ENCODE data around the gene MTHFS. TPM values are rescaled to one million over a fixed set of nuclear protein-coding genes. Genes with fewer than 3 reads are reported as not detected.

Gene MTHFS
- total and polyA plus RNA-seq, 2 donors, result 25.2 to 67.3 TPM

DNA sequence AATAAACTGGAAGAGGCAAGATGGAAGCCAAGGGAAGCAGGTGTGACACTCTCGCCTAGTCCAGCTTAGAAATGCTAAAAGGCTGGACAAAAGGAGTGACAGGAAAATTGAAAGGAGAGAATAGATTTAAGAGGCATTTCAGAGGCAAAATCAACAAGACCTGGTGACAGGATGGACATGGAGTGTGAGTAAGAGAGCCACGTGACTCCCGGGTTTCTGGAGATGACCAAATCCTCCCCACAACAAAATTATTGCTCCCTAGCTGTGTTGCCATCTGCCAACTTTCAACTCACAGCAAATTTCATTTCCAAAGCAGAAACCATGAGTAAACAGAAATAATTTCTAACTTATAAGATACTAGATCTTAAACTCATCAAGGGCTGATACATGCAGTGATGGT, 52.6 kb downstream of the MTHFS start:
- Histone ChIP-seq H3K36me3 (ENCODE audit: control insufficient read depth in 2 of 2, insufficient read depth in 2 of 2, low read length in 1 of 2) (peaks cover 7 to 11% of the 10 kb centered on the region in 2 donors), H3K4me3 (ENCODE audit: low read length in 2 of 2) (no peak overlapping the region), H3K9me3 (ENCODE audit: control insufficient read depth in 2 of 2, insufficient read depth in 1 of 2, low read length in 1 of 2) (no peaks in the 10 kb centered on the region), H3K27me3 (ENCODE audit: control insufficient read depth in 2 of 2, insufficient read depth in 1 of 2, low read length in 1 of 2) (no peaks in the 10 kb centered on the region), H3K27ac (ENCODE audit: low read depth in 1 of 2, low read length in 1 of 2) (no peak overlapping the region), H3K4me1 (ENCODE audit: control insufficient read depth in 2 of 2, insufficient read depth in 2 of 2, low read length in 2 of 2) (no peaks in the 10 kb centered on the region)
- WGBS, result 96% methylated on average over 3 of the region's 3 CpGs
- DNase-seq (ENCODE audit: low read depth in 6 of 9, low spot score in 9 of 9), result no peak

DNA sequence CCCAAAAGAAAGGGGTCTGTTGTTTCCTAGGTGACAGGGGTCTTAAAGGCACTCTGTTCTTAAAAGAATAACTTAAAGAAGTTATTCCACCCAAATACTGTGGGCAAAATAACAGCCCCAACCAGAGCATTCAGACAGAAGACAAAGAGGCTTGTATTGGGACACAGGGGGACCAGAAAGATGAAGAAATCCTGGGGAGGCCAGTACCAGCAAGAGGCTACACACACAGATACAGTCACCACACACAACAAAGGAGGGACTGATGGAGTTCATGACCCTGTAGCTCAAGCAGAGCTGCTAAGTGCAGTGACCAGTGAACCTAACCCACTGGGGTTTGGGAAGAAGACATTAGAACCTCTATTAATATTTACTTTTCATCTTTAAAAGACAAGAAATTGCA, 59.0 kb downstream of the MTHFS start:
- H3K4me3 ChIP-seq (ENCODE audit: low read length in 2 of 2), result no peak overlapping the region
- DNase-seq (ENCODE audit: low read depth in 6 of 9, low spot score in 9 of 9), result no peak
- H3K27me3 ChIP-seq (ENCODE audit: control insufficient read depth in 2 of 2, insufficient read depth in 1 of 2, low read length in 1 of 2), result no peaks in the 10 kb centered on the region
- H3K27ac ChIP-seq (ENCODE audit: low read depth in 1 of 2, low read length in 1 of 2), result no peak overlapping the region
- H3K36me3 ChIP-seq (ENCODE audit: control insufficient read depth in 2 of 2, insufficient read depth in 2 of 2, low read length in 1 of 2), result peaks cover 4 to 9% of the 10 kb centered on the region in 2 donors
- H3K9me3 ChIP-seq (ENCODE audit: control insufficient read depth in 2 of 2, insufficient read depth in 1 of 2, low read length in 1 of 2), result no peaks in the 10 kb centered on the region
- H3K4me1 ChIP-seq (ENCODE audit: control insufficient read depth in 2 of 2, insufficient read depth in 2 of 2, low read length in 2 of 2), result no peaks in the 10 kb centered on the region

DNA sequence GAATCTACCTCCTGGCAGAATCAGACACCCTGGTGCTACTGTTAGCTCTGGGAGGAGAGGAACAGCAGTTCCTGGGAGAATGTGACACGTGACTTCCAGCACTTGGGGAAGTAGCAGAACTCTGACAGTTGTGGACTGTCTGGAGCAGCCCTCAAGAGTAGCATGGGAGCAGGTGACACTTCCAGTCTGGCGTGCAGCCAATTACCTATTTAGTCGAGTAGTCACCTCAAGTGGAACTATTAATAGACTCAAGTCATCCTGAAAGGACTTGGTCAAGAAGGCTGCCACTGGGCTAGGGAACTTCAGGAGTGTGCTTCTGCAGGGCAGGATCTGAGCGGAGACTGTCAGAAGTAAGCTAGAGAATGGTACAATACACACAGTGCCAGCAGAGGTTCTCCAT, 62.3 kb downstream of the MTHFS start:
- Histone ChIP-seq H3K27ac (ENCODE audit: low read depth in 1 of 2, low read length in 1 of 2) (no peak overlapping the region), H3K4me1 (ENCODE audit: control insufficient read depth in 2 of 2, insufficient read depth in 2 of 2, low read length in 2 of 2) (no peaks in the 10 kb centered on the region), H3K4me3 (ENCODE audit: low read length in 2 of 2) (no peak overlapping the region), H3K36me3 (ENCODE audit: control insufficient read depth in 2 of 2, insufficient read depth in 2 of 2, low read length in 1 of 2) (peaks cover 6 to 9% of the 10 kb centered on the region in 2 donors), H3K9me3 (ENCODE audit: control insufficient read depth in 2 of 2, insufficient read depth in 1 of 2, low read length in 1 of 2) (no peaks in the 10 kb centered on the region), H3K27me3 (ENCODE audit: control insufficient read depth in 2 of 2, insufficient read depth in 1 of 2, low read length in 1 of 2) (no peaks in the 10 kb centered on the region)
- DNase-seq (ENCODE audit: low read depth in 6 of 9, low spot score in 9 of 9), result peak in 1 of 9 donors; percentile 15
- WGBS, result 68% methylated on average over 4 of the region's 4 CpGs

GRCh38 chr15:79832367-79833120, 64.3 kb downstream of the MTHFS start:
- H3K4me3 ChIP-seq (ENCODE audit: low read length in 2 of 2), result no peak overlapping the region
- 82% methylated on average over 1 of the region's 1 CpG for WGBS

DNA sequence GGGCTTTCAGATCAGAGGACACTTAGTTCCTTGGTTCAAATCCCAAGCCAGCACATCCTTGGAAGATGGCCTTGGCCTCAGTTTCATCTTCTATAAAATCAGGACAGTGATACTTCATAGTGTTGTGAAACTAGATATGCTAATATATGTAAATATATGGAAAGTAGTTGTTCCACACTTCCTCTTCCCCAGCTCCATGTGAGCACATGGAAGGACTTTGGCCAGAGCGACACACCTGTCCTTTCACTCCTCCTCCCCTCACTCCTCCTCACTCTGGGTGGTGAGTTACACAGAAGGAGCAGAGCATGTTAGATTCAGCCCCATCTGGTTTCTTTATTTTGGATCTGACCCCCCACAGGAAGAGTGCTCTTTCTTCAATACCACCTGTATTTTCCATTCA, 65.2 kb downstream of the MTHFS start:
- no peak overlapping the region for H3K27ac ChIP-seq (ENCODE audit: low read depth in 1 of 2, low read length in 1 of 2)
- no peaks in the 10 kb centered on the region for H3K4me1 ChIP-seq (ENCODE audit: control insufficient read depth in 2 of 2, insufficient read depth in 2 of 2, low read length in 2 of 2)
- 98% methylated on average over 1 of the region's 1 CpG for WGBS
- H3K9me3 ChIP-seq (ENCODE audit: control insufficient read depth in 2 of 2, insufficient read depth in 1 of 2, low read length in 1 of 2), result no peaks in the 10 kb centered on the region
- no peak for DNase-seq (ENCODE audit: low read depth in 6 of 9, low spot score in 9 of 9)
- H3K4me3 ChIP-seq (ENCODE audit: low read length in 2 of 2), result no peak overlapping the region
- peaks cover 4% of the 10 kb centered on the region in 2 donors for H3K36me3 ChIP-seq (ENCODE audit: control insufficient read depth in 2 of 2, insufficient read depth in 2 of 2, low read length in 1 of 2)
- no peaks in the 10 kb centered on the region for H3K27me3 ChIP-seq (ENCODE audit: control insufficient read depth in 2 of 2, insufficient read depth in 1 of 2, low read length in 1 of 2)

More at GRCh38 chr15:79832367-79833120, 64.3 kb downstream of the MTHFS start:
- no peaks in the 10 kb centered on the region for H3K27me3 ChIP-seq (ENCODE audit: control insufficient read depth in 2 of 2, insufficient read depth in 1 of 2, low read length in 1 of 2)
- no peaks in the 10 kb centered on the region for H3K9me3 ChIP-seq (ENCODE audit: control insufficient read depth in 2 of 2, insufficient read depth in 1 of 2, low read length in 1 of 2)
- peaks cover 4% of the 10 kb centered on the region in 2 donors for H3K36me3 ChIP-seq (ENCODE audit: control insufficient read depth in 2 of 2, insufficient read depth in 2 of 2, low read length in 1 of 2)
- no peak overlapping the region for H3K27ac ChIP-seq (ENCODE audit: low read depth in 1 of 2, low read length in 1 of 2)
- no peak for DNase-seq (ENCODE audit: low read depth in 6 of 9, low spot score in 9 of 9)
- no peaks in the 10 kb centered on the region for H3K4me1 ChIP-seq (ENCODE audit: control insufficient read depth in 2 of 2, insufficient read depth in 2 of 2, low read length in 2 of 2)

- H3K27ac ChIP-seq (ENCODE audit: low read depth in 1 of 2, low read length in 1 of 2), result no peak overlapping the region
- WGBS, result 99% methylated on average over 14 of the region's 14 CpGs
- H3K4me3 ChIP-seq (ENCODE audit: low read length in 2 of 2), result no peak overlapping the region
- H3K4me1 ChIP-seq (ENCODE audit: control insufficient read depth in 2 of 2, insufficient read depth in 2 of 2, low read length in 2 of 2), result no peaks in the 10 kb centered on the region
- H3K27me3 ChIP-seq (ENCODE audit: control insufficient read depth in 2 of 2, insufficient read depth in 1 of 2, low read length in 1 of 2), result no peaks in the 10 kb centered on the region
- H3K9me3 ChIP-seq (ENCODE audit: control insufficient read depth in 2 of 2, insufficient read depth in 1 of 2, low read length in 1 of 2), result no peaks in the 10 kb centered on the region
- peaks cover 4% of the 10 kb centered on the region in 2 donors for H3K36me3 ChIP-seq (ENCODE audit: control insufficient read depth in 2 of 2, insufficient read depth in 2 of 2, low read length in 1 of 2)
- DNase-seq (ENCODE audit: low read depth in 6 of 9, low spot score in 9 of 9), result no peak
Measured at GRCh38 chr15:79829950-79830349, 66.9 kb downstream of the MTHFS start.

GRCh38 chr15:79828447-79828846, 68.4 kb downstream of the MTHFS start:
- Histone ChIP-seq H3K27me3 (ENCODE audit: control insufficient read depth in 2 of 2, insufficient read depth in 1 of 2, low read length in 1 of 2) (no peaks in the 10 kb centered on the region), H3K4me3 (ENCODE audit: low read length in 2 of 2) (no peak overlapping the region), H3K9me3 (ENCODE audit: control insufficient read depth in 2 of 2, insufficient read depth in 1 of 2, low read length in 1 of 2) (no peaks in the 10 kb centered on the region), H3K4me1 (ENCODE audit: control insufficient read depth in 2 of 2, insufficient read depth in 2 of 2, low read length in 2 of 2) (no peaks in the 10 kb centered on the region), H3K36me3 (ENCODE audit: control insufficient read depth in 2 of 2, insufficient read depth in 2 of 2, low read length in 1 of 2) (peaks cover 4% of the 10 kb centered on the region in 2 donors), H3K27ac (ENCODE audit: low read depth in 1 of 2, low read length in 1 of 2) (no peak overlapping the region)
- DNase-seq (ENCODE audit: low read depth in 6 of 9, low spot score in 9 of 9), result no peak

- DNase-seq (ENCODE audit: low read depth in 6 of 9, low spot score in 9 of 9), result no peak
- H3K27ac ChIP-seq (ENCODE audit: low read depth in 1 of 2, low read length in 1 of 2), result no peak overlapping the region
- no peaks in the 10 kb centered on the region for H3K9me3 ChIP-seq (ENCODE audit: control insufficient read depth in 2 of 2, insufficient read depth in 1 of 2, low read length in 1 of 2)
- WGBS, result 81% methylated on average over 1 of the region's 1 CpG
- no peak overlapping the region for H3K4me3 ChIP-seq (ENCODE audit: low read length in 2 of 2)
- no peaks in the 10 kb centered on the region for H3K36me3 ChIP-seq (ENCODE audit: control insufficient read depth in 2 of 2, insufficient read depth in 2 of 2, low read length in 1 of 2)
- H3K4me1 ChIP-seq (ENCODE audit: control insufficient read depth in 2 of 2, insufficient read depth in 2 of 2, low read length in 2 of 2), result no peaks in the 10 kb centered on the region
- no peaks in the 10 kb centered on the region for H3K27me3 ChIP-seq (ENCODE audit: control insufficient read depth in 2 of 2, insufficient read depth in 1 of 2, low read length in 1 of 2)
Measured at GRCh38 chr15:79826800-79827199, 70.0 kb downstream of the MTHFS start.

GRCh38 chr15:79824136-79824701, 72.6 kb downstream of the MTHFS start:
- Histone ChIP-seq H3K27me3 (ENCODE audit: control insufficient read depth in 2 of 2, insufficient read depth in 1 of 2, low read length in 1 of 2) (no peaks in the 10 kb centered on the region), H3K9me3 (ENCODE audit: control insufficient read depth in 2 of 2, insufficient read depth in 1 of 2, low read length in 1 of 2) (no peaks in the 10 kb centered on the region), H3K36me3 (ENCODE audit: control insufficient read depth in 2 of 2, insufficient read depth in 2 of 2, low read length in 1 of 2) (no peaks in the 10 kb centered on the region), H3K4me1 (ENCODE audit: control insufficient read depth in 2 of 2, insufficient read depth in 2 of 2, low read length in 2 of 2) (no peaks in the 10 kb centered on the region), H3K27ac (ENCODE audit: low read depth in 1 of 2, low read length in 1 of 2) (no peak overlapping the region), H3K4me3 (ENCODE audit: low read length in 2 of 2) (no peak overlapping the region)
- WGBS, result 92% methylated on average over 9 of the region's 9 CpGs
- no peak for DNase-seq (ENCODE audit: low read depth in 6 of 9, low spot score in 9 of 9)

Measured in thymus (tissue), 11 donors.